Activated gamma-delta T cell treated with anti-CD3 and anti-CD28 coated beads, Interleukin-2, amount 50 U/mL, for 16 hours (primary cell): ENCODE data around the gene SV2B.
"Not testable (repeated sequence)": the region's sequence is repeated elsewhere in the genome, so short reads cannot be mapped to it uniquely, and the experiment has no call there.

Experiments used
- DNase-seq: peaks from one replicate; pipeline ENCODE4 v3.0.0-alpha.2; 2020; ENCODE audit warnings: low read depth

SV2B gene

GRCh38 chr15:91319371-91320059 lies 219.5 kb downstream of the SV2B start:
- no peak for DNase-seq

- no peak for DNase-seq
Measured at GRCh38 chr15:91320101-91320500, 220.0 kb downstream of the SV2B start.

- no peak for DNase-seq
Measured at GRCh38 chr15:91329914-91330313, 229.9 kb downstream of the SV2B start.

GRCh38 chr15:91331581-91331980 lies 231.5 kb downstream of the SV2B start:
- no peak for DNase-seq

GRCh38 chr15:91335702-91336101 lies 235.6 kb downstream of the SV2B start:
- no peak for DNase-seq

- no peak for DNase-seq
Measured at GRCh38 chr15:91336687-91337086, 236.6 kb downstream of the SV2B start.

- no peak for DNase-seq
Measured at GRCh38 chr15:91338766-91339165, 238.7 kb downstream of the SV2B start.

- DNase-seq = no peak
Measured at GRCh38 chr15:91342097-91342496, 242.0 kb downstream of the SV2B start.

- DNase-seq = not testable (repeated sequence)
Measured at GRCh38 chr15:91344912-91345311, 244.9 kb downstream of the SV2B start.

GRCh38 chr15:91345736-91346135 lies 245.7 kb downstream of the SV2B start:
- no peak for DNase-seq

- no peak for DNase-seq
Measured at GRCh38 chr15:91346259-91346658, 246.2 kb downstream of the SV2B start.

- DNase-seq = no peak
Measured at GRCh38 chr15:91348752-91349500, 248.9 kb downstream of the SV2B start.
